Ectodermal cell (in vitro differentiated cells): ENCODE results near the gene AMT.

ENCODE experiments used
- H3K27ac ChIP-seq: 2 replicates; pipeline ENCODE4 v1.7.0; 2013; ENCODE audit warnings: mild to moderate bottlenecking, low read depth, low read length; ENCODE audit not compliant: insufficient read depth, poor library complexity, severe bottlenecking
- H3K27me3 ChIP-seq: 2 replicates; pipeline ENCODE4 v1.7.0; 2013; ENCODE audit warnings: mild to moderate bottlenecking, low read length; ENCODE audit not compliant: insufficient read depth, control insufficient read depth, poor library complexity, severe bottlenecking
- H3K36me3 ChIP-seq: one replicate; pipeline ENCODE4 v1.7.0; 2013; ENCODE audit warnings: low read length; ENCODE audit not compliant: control insufficient read depth, insufficient read depth
- H3K4me1 ChIP-seq: one replicate; pipeline ENCODE4 v1.7.0; 2013; ENCODE audit warnings: low read length; ENCODE audit not compliant: control insufficient read depth, insufficient read depth
- H3K4me3 ChIP-seq: 2 replicates; pipeline ENCODE4 v1.7.0; 2013; ENCODE audit warnings: low read depth, low read length, control low read depth; ENCODE audit not compliant: insufficient read depth
- H3K9me3 ChIP-seq: 2 replicates; pipeline ENCODE4 v1.7.0; 2013; ENCODE audit warnings: mild to moderate bottlenecking, low read length, moderate library complexity; ENCODE audit not compliant: control insufficient read depth
- WGBS, 2 experiments: methylation state at CpG; one replicate each; pipeline ENCODE4 v1.1.7; 2013; ENCODE audit warnings: missing lambda C conversion rate in 2 of 2; 5-methylcytosine and 5-hydroxymethylcytosine counted together

AMT gene

GRCh38 chr3:49424816-49425215 lies 2.5 kb upstream of the AMT start:
- WGBS, 2 experiments: 94% methylated on average over 6 of the region's 6 CpGs
- H3K36me3 ChIP-seq: no peaks in the 10 kb centered on the region
- H3K27ac ChIP-seq: no peak overlapping the region
- no peaks in the 10 kb centered on the region for H3K9me3 ChIP-seq
- H3K27me3 ChIP-seq: no peaks in the 10 kb centered on the region
- no peak overlapping the region for H3K4me3 ChIP-seq
- H3K4me1 ChIP-seq: peaks cover 4% of the 10 kb centered on the region

GRCh38 chr3:49421890-49422378 lies 339 bp downstream of the AMT start:
- Histone ChIP-seq H3K9me3 (no peaks in the 10 kb centered on the region), H3K4me3 (peak overlapping the region; percentile 63), H3K36me3 (no peaks in the 10 kb centered on the region), H3K27ac (no peak overlapping the region), H3K27me3 (no peaks in the 10 kb centered on the region), H3K4me1 (peaks cover 4% of the 10 kb centered on the region)
- 38 to 40% methylated on average over 14 of the region's 14 CpGs for WGBS, 2 experiments

GRCh38 chr3:49417516-49418120 lies 4.7 kb downstream of the AMT start:
- Histone ChIP-seq H3K4me1 (peaks cover 4% of the 10 kb centered on the region), H3K4me3 (no peak overlapping the region), H3K27ac (no peak overlapping the region), H3K27me3 (no peaks in the 10 kb centered on the region), H3K9me3 (no peaks in the 10 kb centered on the region), H3K36me3 (no peaks in the 10 kb centered on the region)
- 91 to 92% methylated on average over 13 of the region's 13 CpGs for WGBS, 2 experiments

- WGBS, 2 experiments: 91 to 92% methylated on average over 2 of the region's 2 CpGs
- no peaks in the 10 kb centered on the region for H3K9me3 ChIP-seq
- H3K27me3 ChIP-seq: no peaks in the 10 kb centered on the region
- no peak overlapping the region for H3K4me3 ChIP-seq
- H3K27ac ChIP-seq: no peak overlapping the region
- peaks cover 5% of the 10 kb centered on the region for H3K4me1 ChIP-seq
- no peaks in the 10 kb centered on the region for H3K36me3 ChIP-seq
Observed at GRCh38 chr3:49416867-49417266, 5.4 kb downstream of the AMT start.

- WGBS, 2 experiments: 96% methylated on average over 4 of the region's 4 CpGs
- H3K27me3 ChIP-seq: no peaks in the 10 kb centered on the region
- H3K9me3 ChIP-seq: no peaks in the 10 kb centered on the region
- no peak overlapping the region for H3K4me3 ChIP-seq
- no peak overlapping the region for H3K27ac ChIP-seq
- H3K36me3 ChIP-seq: no peaks in the 10 kb centered on the region
- H3K4me1 ChIP-seq: peaks cover 5% of the 10 kb centered on the region
Observed at GRCh38 chr3:49415931-49416601, 6.2 kb downstream of the AMT start.

GRCh38 chr3:49414753-49415152 lies 7.5 kb downstream of the AMT start:
- WGBS, 2 experiments: 90 to 92% methylated on average over 2 of the region's 2 CpGs
- Histone ChIP-seq H3K27ac (no peak overlapping the region), H3K9me3 (no peaks in the 10 kb centered on the region), H3K27me3 (no peaks in the 10 kb centered on the region), H3K4me3 (no peak overlapping the region), H3K4me1 (peaks cover 5% of the 10 kb centered on the region), H3K36me3 (no peaks in the 10 kb centered on the region)

- Histone ChIP-seq H3K4me1 (peaks cover 5% of the 10 kb centered on the region), H3K36me3 (no peaks in the 10 kb centered on the region), H3K4me3 (peak overlapping the region; percentile 72), H3K27ac (no peak overlapping the region), H3K9me3 (no peaks in the 10 kb centered on the region), H3K27me3 (no peaks in the 10 kb centered on the region)
- 95 to 98% methylated on average over 6 of the region's 6 CpGs for WGBS, 2 experiments
Observed at GRCh38 chr3:49413338-49413734, 8.9 kb downstream of the AMT start.

GRCh38 chr3:49412632-49413337 lies 9.5 kb downstream of the AMT start:
- Histone ChIP-seq H3K9me3 (no peaks in the 10 kb centered on the region), H3K27ac (peak overlapping the region; percentile 58), H3K36me3 (no peaks in the 10 kb centered on the region), H3K4me3 (peak overlapping the region; percentile 72), H3K27me3 (no peaks in the 10 kb centered on the region), H3K4me1 (peaks cover 5% of the 10 kb centered on the region)
- 57 to 59% methylated on average over 16 of the region's 16 CpGs for WGBS, 2 experiments

GRCh38 chr3:49411968-49412631 lies 10.2 kb downstream of the AMT start, which contains the start of the genes RHOA and TCTA:
Gene RHOA (minus strand): TSS chr3:49411976. CDS start chr3:49375589, 36,387 bp downstream.
Gene TCTA (plus strand): TSS chr3:49412423. CDS start chr3:49412427, 4 bp downstream.
- H3K27me3 ChIP-seq: no peaks in the 10 kb centered on the region
- peak within 1 kb of the TSS; percentile 90 for H3K27ac ChIP-seq
- peaks cover 5% of the 10 kb centered on the region for H3K4me1 ChIP-seq
- H3K4me3 ChIP-seq: peak within 1 kb of the TSS; percentile 72
- H3K36me3 ChIP-seq: no peaks in the 10 kb centered on the region
- 3% methylated on average over 62 of the region's 62 CpGs for WGBS, 2 experiments
- H3K9me3 ChIP-seq: no peaks in the 10 kb centered on the region
